ENCODE data around the gene IL4R.
A peak's percentile ranks its signal among the peaks of the same experiment; 100 is the strongest.

IL4R gene

GRCh38 chr16:27363246-27363632 is 49.5 kb downstream of the IL4R start:
- DNase-seq: no peak

GRCh38 chr16:27363797-27364196 is 50.0 kb downstream of the IL4R start:
- no peak for DNase-seq

- no peak for DNase-seq
Measured at GRCh38 chr16:27364493-27365141, 50.8 kb downstream of the IL4R start.

- peak; percentile 52 for DNase-seq
Measured at GRCh38 chr16:27365142-27366089, 51.6 kb downstream of the IL4R start.

- no peak for DNase-seq
Measured at GRCh38 chr16:27366687-27367460, 53.1 kb downstream of the IL4R start.

GRCh38 chr16:27367461-27368357 is 53.9 kb downstream of the IL4R start:
- DNase-seq: peak; percentile 61

- no peak for DNase-seq
Measured at GRCh38 chr16:27368358-27368722, 54.6 kb downstream of the IL4R start.

GRCh38 chr16:27369806-27370205 is 56.0 kb downstream of the IL4R start:
- DNase-seq: no peak

GRCh38 chr16:27370318-27370717 is 56.5 kb downstream of the IL4R start:
- no peak for DNase-seq

GRCh38 chr16:27373312-27373711 is 59.5 kb downstream of the IL4R start:
- no peak for DNase-seq

- no peak for DNase-seq
Measured at GRCh38 chr16:27374221-27374803, 60.5 kb downstream of the IL4R start.

- peak; percentile 80 for DNase-seq
Measured at GRCh38 chr16:27374804-27375425, 61.1 kb downstream of the IL4R start.

GRCh38 chr16:27377666-27378485 is 64.1 kb downstream of the IL4R start:
- DNase-seq: no peak

GRCh38 chr16:27378871-27379481 is 65.2 kb downstream of the IL4R start:
- peak; percentile 42 for DNase-seq

GRCh38 chr16:27379919-27380318 is 66.1 kb downstream of the IL4R start:
- DNase-seq: no peak

- no peak for DNase-seq
Measured at GRCh38 chr16:27381236-27381635, 67.5 kb downstream of the IL4R start.

- no peak for DNase-seq
Measured at GRCh38 chr16:27381974-27382855, 68.4 kb downstream of the IL4R start.

GRCh38 chr16:27383556-27384243 is 69.9 kb downstream of the IL4R start:
- no peak for DNase-seq
